Lower lobe of right lung (tissue), 2 donors: Measurements from ENCODE around the gene GABRA1. TPM values are rescaled to one million over a fixed set of nuclear protein-coding genes. Genes with fewer than 3 reads are reported as not detected.

ENCODE experiments used
- ATAC-seq, 2 donors: fragments of 200-7000 bp; cut with Tn5 transposase; one replicate each; pipeline ENCODE4 v1.9.1; 2020 to 2022; ENCODE audit warnings: mild to moderate bottlenecking in 2 of 2, moderate library complexity in 2 of 2
- DNase-seq: peaks from one replicate; pipeline ENCODE4 v3.0.0-alpha.2; 2020
- H3K27ac ChIP-seq: fragments of 200-600 bp; one replicate; pipeline ENCODE4 v1.8.0; 2022
- H3K27me3 ChIP-seq: fragments of 200-600 bp; one replicate; pipeline ENCODE4 v1.8.0; 2022; ENCODE audit warnings: low read depth
- H3K36me3 ChIP-seq: fragments of 200-600 bp; one replicate; pipeline ENCODE4 v1.8.0; 2022; ENCODE audit warnings: mild to moderate bottlenecking
- H3K4me1 ChIP-seq: fragments of 200-600 bp; one replicate; pipeline ENCODE4 v1.8.0; 2022
- H3K4me3 ChIP-seq: fragments of 200-600 bp; one replicate; pipeline ENCODE4 v1.8.0; 2022; ENCODE audit warnings: mild to moderate bottlenecking
- H3K9me3 ChIP-seq: fragments of 200-600 bp; one replicate; pipeline ENCODE4 v1.8.0; 2022
- intact Hi-C: fragments of 100-400 bp; cut with DNase I; formaldehyde crosslinking; loops from one replicate; pipeline ENCODE4 v1.11.0; 2022
- total RNA-seq: library from RNA; stranded (reverse); fragmentation: NEBNext Ultra II Directional; extraction: Animal tissue kit (Norgen Biotek cat#: 25700); gene quantifications from one replicate; pipeline ENCODE4 v1.2.1, GENCODE V29; 2021
- TF ChIP-seq, protein P1 (sequence below): fragments of 200-600 bp; IDR thresholded peaks from one replicate; pipeline ENCODE4 v1.8.0; 2022; ENCODE audit warnings: antibody characterized with exemption, mild to moderate bottlenecking
- donor health status: DM: no; HTN: yes; CAD: no; lungs with severe emphysema.

Gene GABRA1
- total RNA-seq, 1 donor from 2014 or later: not detected

DNA sequence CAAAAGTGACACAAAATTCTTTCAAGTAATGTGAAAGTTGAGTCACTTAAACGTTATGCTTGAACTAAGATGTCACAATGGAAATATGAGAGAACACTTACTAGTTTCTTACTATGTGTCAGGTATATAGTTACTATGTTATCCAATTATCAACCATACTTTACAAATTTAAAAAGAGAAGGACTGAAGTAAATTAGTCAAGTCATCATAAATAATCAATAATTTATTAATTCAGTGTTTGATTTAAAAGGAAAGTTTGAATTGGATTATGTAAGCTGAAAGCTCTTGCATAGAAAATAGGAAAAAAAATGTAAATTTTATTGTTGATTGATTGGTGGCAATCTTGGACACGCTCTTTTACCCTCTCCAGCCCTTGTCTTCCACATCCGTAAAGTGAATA, 76.3 kb downstream of the GABRA1 start:
- H3K4me3 ChIP-seq: no peak overlapping the region
- no peaks in the 10 kb centered on the region for H3K9me3 ChIP-seq
- DNase-seq: no peak
- no peaks in the 10 kb centered on the region for H3K36me3 ChIP-seq
- no peak for ATAC-seq
- H3K27me3 ChIP-seq: no peaks in the 10 kb centered on the region
- TF ChIP-seq, protein P1, sequence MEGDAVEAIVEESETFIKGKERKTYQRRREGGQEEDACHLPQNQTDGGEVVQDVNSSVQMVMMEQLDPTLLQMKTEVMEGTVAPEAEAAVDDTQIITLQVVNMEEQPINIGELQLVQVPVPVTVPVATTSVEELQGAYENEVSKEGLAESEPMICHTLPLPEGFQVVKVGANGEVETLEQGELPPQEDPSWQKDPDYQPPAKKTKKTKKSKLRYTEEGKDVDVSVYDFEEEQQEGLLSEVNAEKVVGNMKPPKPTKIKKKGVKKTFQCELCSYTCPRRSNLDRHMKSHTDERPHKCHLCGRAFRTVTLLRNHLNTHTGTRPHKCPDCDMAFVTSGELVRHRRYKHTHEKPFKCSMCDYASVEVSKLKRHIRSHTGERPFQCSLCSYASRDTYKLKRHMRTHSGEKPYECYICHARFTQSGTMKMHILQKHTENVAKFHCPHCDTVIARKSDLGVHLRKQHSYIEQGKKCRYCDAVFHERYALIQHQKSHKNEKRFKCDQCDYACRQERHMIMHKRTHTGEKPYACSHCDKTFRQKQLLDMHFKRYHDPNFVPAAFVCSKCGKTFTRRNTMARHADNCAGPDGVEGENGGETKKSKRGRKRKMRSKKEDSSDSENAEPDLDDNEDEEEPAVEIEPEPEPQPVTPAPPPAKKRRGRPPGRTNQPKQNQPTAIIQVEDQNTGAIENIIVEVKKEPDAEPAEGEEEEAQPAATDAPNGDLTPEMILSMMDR: no peak
- H3K4me1 ChIP-seq: no peaks in the 10 kb centered on the region
- no peak overlapping the region for H3K27ac ChIP-seq
- intact Hi-C loops: no loop called here

DNA sequence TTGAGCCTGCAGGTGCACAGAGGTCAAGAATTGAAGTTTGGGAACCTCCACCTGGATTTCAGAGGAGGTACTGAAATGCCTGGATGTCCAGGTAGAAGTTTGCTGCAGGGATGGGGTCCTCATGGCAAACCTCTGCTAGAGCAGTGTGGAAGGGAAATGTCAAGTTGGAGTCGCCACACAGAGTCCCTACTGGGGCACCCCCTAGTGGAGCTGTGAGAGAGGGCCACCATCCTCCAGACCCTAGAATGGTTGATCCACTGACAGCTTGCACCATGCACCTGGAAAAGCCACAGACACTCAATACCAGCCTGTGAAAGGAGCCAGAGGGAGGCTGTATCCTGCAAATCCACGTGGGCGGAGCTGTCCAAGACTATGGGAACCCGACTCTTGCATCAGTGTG, 78.0 kb downstream of the GABRA1 start:
- intact Hi-C loops: no loop called here
- H3K27me3 ChIP-seq: no peaks in the 10 kb centered on the region

DNA sequence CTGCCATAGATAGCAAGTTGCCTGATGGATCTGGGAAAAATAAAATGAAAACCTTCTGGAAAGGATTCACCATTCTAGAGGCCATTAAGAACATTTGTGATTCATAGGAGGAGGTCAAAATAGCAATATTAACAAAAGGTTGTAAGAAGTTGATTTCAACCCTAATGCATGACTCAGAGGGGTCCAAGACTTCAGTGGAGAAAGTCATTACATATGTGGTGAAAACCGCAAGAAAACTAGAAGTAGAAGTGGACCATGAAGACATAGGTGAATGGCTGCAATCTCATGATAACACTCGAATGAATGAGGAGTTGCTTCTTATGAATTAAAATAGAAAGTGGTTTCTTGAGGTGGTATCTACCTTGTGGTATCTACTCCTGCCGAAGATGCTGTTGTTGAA, 86.6 kb downstream of the GABRA1 start:
- ATAC-seq (no peak), DNase-seq (no peak)
- intact Hi-C loops: no loop called here
- H3K27me3 ChIP-seq: no peaks in the 10 kb centered on the region
- TF ChIP-seq, protein P1: no peak
- H3K4me1 ChIP-seq: no peaks in the 10 kb centered on the region
- no peaks in the 10 kb centered on the region for H3K36me3 ChIP-seq
- H3K27ac ChIP-seq: no peak overlapping the region
- H3K4me3 ChIP-seq: no peak overlapping the region
- H3K9me3 ChIP-seq: no peaks in the 10 kb centered on the region

More for the DNA sequence above, 78.0 kb downstream of the GABRA1 start:
- no peak overlapping the region for H3K4me3 ChIP-seq
- TF ChIP-seq, protein P1: no peak
- H3K9me3 ChIP-seq: no peaks in the 10 kb centered on the region
- no peak for DNase-seq
- H3K4me1 ChIP-seq: no peaks in the 10 kb centered on the region
- H3K27ac ChIP-seq: no peak overlapping the region
- ATAC-seq: no peak
- H3K36me3 ChIP-seq: no peaks in the 10 kb centered on the region

DNA sequence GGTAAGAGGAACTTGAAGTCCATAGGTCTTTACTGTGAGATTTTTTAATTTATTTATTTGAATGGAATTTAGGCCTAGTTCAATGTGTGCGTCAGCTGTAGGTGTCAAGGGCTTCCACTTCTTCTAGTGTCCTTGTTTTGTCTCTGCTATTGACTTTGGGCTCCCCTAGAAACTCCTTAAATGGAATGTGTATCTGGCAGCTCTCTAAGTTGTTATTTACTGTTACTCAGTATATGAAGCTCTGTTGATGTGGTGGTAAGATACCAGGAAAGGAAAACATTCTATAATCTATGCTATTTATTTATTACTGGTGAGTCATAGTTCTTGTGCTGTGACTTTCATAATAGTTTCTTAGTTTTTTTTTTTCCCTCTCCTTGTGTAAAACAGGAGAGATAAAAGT, 97.1 kb downstream of the GABRA1 start:
- Histone ChIP-seq H3K27ac (no peak overlapping the region), H3K4me1 (no peaks in the 10 kb centered on the region), H3K4me3 (no peak overlapping the region), H3K36me3 (no peaks in the 10 kb centered on the region), H3K27me3 (no peaks in the 10 kb centered on the region), H3K9me3 (no peaks in the 10 kb centered on the region)
- DNase-seq (no peak), ATAC-seq (no peak)
- TF ChIP-seq, protein P1: no peak
- intact Hi-C loops: no loop called here

DNA sequence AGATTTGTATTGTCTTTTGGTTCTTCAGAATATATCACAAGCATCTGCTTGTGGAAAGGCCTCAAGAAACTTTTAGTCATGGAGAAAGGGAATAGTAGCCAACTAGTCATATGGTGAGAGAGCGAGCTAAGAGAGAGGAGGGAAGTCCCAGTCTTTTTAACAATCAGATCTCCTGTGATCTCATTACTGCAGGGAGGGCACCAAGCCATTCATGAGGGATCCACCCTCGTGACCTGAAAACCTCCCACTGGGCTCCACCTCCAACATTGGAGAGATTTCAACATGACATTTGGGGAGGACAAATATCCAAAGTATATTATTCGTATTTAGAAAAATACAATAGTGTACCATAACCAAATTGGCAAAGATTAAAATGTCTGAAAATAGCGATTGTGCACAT, 99.0 kb downstream of the GABRA1 start:
- H3K4me1 ChIP-seq: no peaks in the 10 kb centered on the region
- ATAC-seq: no peak
- no peak for DNase-seq
- no peaks in the 10 kb centered on the region for H3K36me3 ChIP-seq
- intact Hi-C loops: no loop called here
- H3K27me3 ChIP-seq: no peaks in the 10 kb centered on the region
- H3K4me3 ChIP-seq: no peak overlapping the region
- no peaks in the 10 kb centered on the region for H3K9me3 ChIP-seq
- TF ChIP-seq, protein P1: no peak
- no peak overlapping the region for H3K27ac ChIP-seq

Other genes with a start within 250 kb of the GABRA1 start
- not detected for gene GABRA6, start 162.4 kb upstream of the GABRA1 start, total RNA-seq
- gene GABRG2, start 219.7 kb downstream of the GABRA1 start, total RNA-seq: not detected